ENCODE data around the gene SMURF1.

GRCh38 chr7:99140813-99141212 is 3.1 kb downstream of the SMURF1 start:
- no peak for TF ChIP-seq POLR2AphosphoS5 (IDR thresholded peaks at IDR 0.05; ENCODE audit: low read depth, low read length)
- no peak for TF ChIP-seq TAF1 (IDR thresholded peaks at IDR 0.05; ENCODE audit: borderline replicate concordance, insufficient read depth, low read length)

Measured in PFSK-1 (cell line).